Occipital lobe (tissue), 2 donors: ENCODE data around the gene HHIPL2. TPM values are rescaled to one million over a fixed set of nuclear protein-coding genes. Genes with fewer than 3 reads are reported as not detected.

Source experiments
- small RNA-seq: library from RNA; depleted of rRNA; stranded (forward); fragments of <200 nt; gene quantifications from one replicate; pipeline ENCODE3, GENCODE V24; 2014
- total RNA-seq: library from RNA; depleted of rRNA; stranded (reverse); fragments of >200 nt; gene quantifications from one replicate; pipeline ENCODE4 v1.2.3, GENCODE V29; 2014

The HHIPL2 gene
- total RNA-seq, 1 donor from 2014 or later, result 0.16 TPM

Small RNAs within 50 kb of the gene (small RNA-seq; reads per million reads assigned to genes)
- gene RNU6-791P, result not detected

Other genes starting within 250 kb of the HHIPL2 start
- 27.8 TPM for gene TAF1A, start 41.8 kb upstream of the HHIPL2 start, total RNA-seq
- gene MIA3, start 70.0 kb upstream of the HHIPL2 start, total RNA-seq, result 54.0 TPM
- gene AIDA, start 164.4 kb upstream of the HHIPL2 start, total RNA-seq, result 37.0 TPM
- gene BROX, start 164.5 kb upstream of the HHIPL2 start, total RNA-seq, result 66.9 TPM
- not detected for gene FAM177B, start 189.1 kb upstream of the HHIPL2 start, total RNA-seq